ENCODE data around the gene GCDH.

The GCDH gene

GRCh38 chr19:12856653-12857052 is 34.3 kb upstream of the GCDH start:
- H3K4me3 ChIP-seq (replicated peaks in 1 of 2; ENCODE audit: low read depth in 2 of 2, low read length in 2 of 2): no peak overlapping the region
- TF ChIP-seq CTCF (IDR thresholded peaks at IDR 0.05; ENCODE audit: low read depth, low read length): no peak
- no peak for DNase-seq (ENCODE audit: low read depth in 2 of 2)

- no peak overlapping the region for H3K4me3 ChIP-seq (replicated peaks in 1 of 2; ENCODE audit: low read depth in 2 of 2, low read length in 2 of 2)
- no peak for DNase-seq (ENCODE audit: low read depth in 2 of 2)
- TF ChIP-seq CTCF (IDR thresholded peaks at IDR 0.05; ENCODE audit: low read depth, low read length): no peak
These were observed 32.7 kb upstream of the GCDH start for GRCh38 chr19:12858041-12858928.

GRCh38 chr19:12859546-12859945 is 31.4 kb upstream of the GCDH start:
- no peak for DNase-seq (ENCODE audit: low read depth in 2 of 2)
- no peak for TF ChIP-seq CTCF (IDR thresholded peaks at IDR 0.05; ENCODE audit: low read depth, low read length)
- no peak overlapping the region for H3K4me3 ChIP-seq (replicated peaks in 1 of 2; ENCODE audit: low read depth in 2 of 2, low read length in 2 of 2)

- DNase-seq (ENCODE audit: low read depth in 2 of 2): no peak
- TF ChIP-seq CTCF (IDR thresholded peaks at IDR 0.05; ENCODE audit: low read depth, low read length): no peak
- H3K4me3 ChIP-seq (replicated peaks in 1 of 2; ENCODE audit: low read depth in 2 of 2, low read length in 2 of 2): no peak overlapping the region
These were observed 26.8 kb upstream of the GCDH start for GRCh38 chr19:12864143-12864542.

GRCh38 chr19:12864721-12865715 is 25.9 kb upstream of the GCDH start:
- no peak for TF ChIP-seq CTCF (IDR thresholded peaks at IDR 0.05; ENCODE audit: low read depth, low read length)
- DNase-seq (ENCODE audit: low read depth in 2 of 2): no peak
- H3K4me3 ChIP-seq (replicated peaks in 1 of 2; ENCODE audit: low read depth in 2 of 2, low read length in 2 of 2): no peak overlapping the region

- TF ChIP-seq CTCF (IDR thresholded peaks at IDR 0.05; ENCODE audit: low read depth, low read length): no peak
These were observed 25.1 kb upstream of the GCDH start for GRCh38 chr19:12865746-12866415.

More at GRCh38 chr19:12865746-12866415, 25.1 kb upstream of the GCDH start:
- H3K4me3 ChIP-seq (replicated peaks in 1 of 2; ENCODE audit: low read depth in 2 of 2, low read length in 2 of 2): no peak overlapping the region
- DNase-seq (ENCODE audit: low read depth in 2 of 2): no peak

Measured in cardiac fibroblast (primary cell).